ENCODE data around the gene RETREG3. TPM values are rescaled to one million over a fixed set of nuclear protein-coding genes. Genes with fewer than 3 reads are reported as not detected.

The RETREG3 gene
- total RNA-seq, 1 experiment from 2014 or later, result 59.0 TPM

- intact Hi-C loops (cut with micrococcal nuclease; ENCODE audit: unreplicated experiment), result loop anchor here (2.0 kb wide), 1 partner anchor 29 kb away; no protein-coding TSS in a partner anchor
- Mint-ChIP-seq H3K4me3 (ENCODE audit: unreplicated experiment) (peak overlapping the region; percentile 90), H3K27me3 (ENCODE audit: insufficient read depth, unreplicated experiment) (no peaks in the 10 kb centered on the region), H3K4me1 (ENCODE audit: low read depth, unreplicated experiment) (peaks cover 13% of the 10 kb centered on the region), H3K27ac (ENCODE audit: unreplicated experiment) (no peak overlapping the region), H3K9me3 (ENCODE audit: unreplicated experiment) (no peaks in the 10 kb centered on the region), H3K36me3 (ENCODE audit: insufficient read depth, unreplicated experiment) (peaks cover 18% of the 10 kb centered on the region)
- Histone ChIP-seq H3K27me3 (replicated peaks; ENCODE audit: control insufficient read depth, insufficient read depth, low read length) (no peaks in the 10 kb centered on the region), H3K4me3 (ENCODE audit: low read depth, low read length) (peak overlapping the region; percentile 70), H3K36me3 (ENCODE audit: control insufficient read depth, insufficient read depth, low read length) (no peaks in the 10 kb centered on the region), H3K9me3 (no peaks in the 10 kb centered on the region), H3K4me1 (peaks cover 6% of the 10 kb centered on the region; the same call in 1 of the 2 replicates)
- POLR2A ChIA-PET, result interaction anchor here (0.6 to 3.2 kb wide), 3 partner anchors 30 to 136 kb away, joined by 3 to 26 read pairs (median 6); partner anchors contain the start of genes EZH1 and PSMC3IP
- no peak for TF ChIP-seq CTCF (IDR thresholded peaks at IDR 0.05; ENCODE audit: insufficient read depth in 1 of 2, low read depth in 1 of 2, low read length in 1 of 2, severe bottlenecking in 1 of 2, unreplicated experiment in 1 of 2)
- no peak for DNase-seq
- CTCF ChIA-PET, result interaction anchor here (2.3 to 3.3 kb wide), 3 partner anchors 11 to 72 kb away, joined by 27 to 37 read pairs (median 29); partner anchors contain the start of gene PSMC3IP
- no TSS peak for BruUV-seq (replicated peaks)
These were observed 1.4 kb downstream of the RETREG3 start for GRCh38 chr17:42607769-42608168.

- Mint-ChIP-seq H3K27ac (ENCODE audit: unreplicated experiment) (no peak overlapping the region), H3K4me3 (ENCODE audit: unreplicated experiment) (no peak overlapping the region), H3K9me3 (ENCODE audit: unreplicated experiment) (no peaks in the 10 kb centered on the region), H3K36me3 (ENCODE audit: insufficient read depth, unreplicated experiment) (peaks cover 9% of the 10 kb centered on the region), H3K27me3 (ENCODE audit: insufficient read depth, unreplicated experiment) (no peaks in the 10 kb centered on the region), H3K4me1 (ENCODE audit: low read depth, unreplicated experiment) (peaks cover 13% of the 10 kb centered on the region)
- no peak for TF ChIP-seq CTCF (IDR thresholded peaks at IDR 0.05; ENCODE audit: insufficient read depth in 1 of 2, low read depth in 1 of 2, low read length in 1 of 2, severe bottlenecking in 1 of 2, unreplicated experiment in 1 of 2)
- H3K27me3 ChIP-seq (replicated peaks; ENCODE audit: control insufficient read depth, insufficient read depth, low read length), result no peaks in the 10 kb centered on the region
- no peaks in the 10 kb centered on the region for H3K9me3 ChIP-seq
- intact Hi-C loops (cut with micrococcal nuclease; ENCODE audit: unreplicated experiment), result no loop called here
- ChIA-PET POLR2A (no interaction called here), CTCF (no interaction called here)
- no peak overlapping the region for H3K4me3 ChIP-seq (ENCODE audit: low read depth, low read length)
- no peaks in the 10 kb centered on the region for H3K36me3 ChIP-seq (ENCODE audit: control insufficient read depth, insufficient read depth, low read length)
- no peak for DNase-seq
- no peaks in the 10 kb centered on the region for H3K4me1 ChIP-seq
- no TSS peak for BruUV-seq (replicated peaks)
These were observed 5.9 kb downstream of the RETREG3 start for GRCh38 chr17:42603318-42603717.

- intact Hi-C loops (cut with micrococcal nuclease; ENCODE audit: unreplicated experiment), result no loop called here
- Mint-ChIP-seq H3K27me3 (ENCODE audit: insufficient read depth, unreplicated experiment) (no peaks in the 10 kb centered on the region), H3K4me1 (ENCODE audit: low read depth, unreplicated experiment) (no peaks in the 10 kb centered on the region), H3K4me3 (ENCODE audit: unreplicated experiment) (no peak overlapping the region), H3K9me3 (ENCODE audit: unreplicated experiment) (no peaks in the 10 kb centered on the region), H3K27ac (ENCODE audit: unreplicated experiment) (no peak overlapping the region), H3K36me3 (ENCODE audit: insufficient read depth, unreplicated experiment) (peaks cover 29% of the 10 kb centered on the region)
- BruUV-seq (replicated peaks), result no TSS peak
- Histone ChIP-seq H3K9me3 (no peaks in the 10 kb centered on the region), H3K27me3 (replicated peaks; ENCODE audit: control insufficient read depth, insufficient read depth, low read length) (no peaks in the 10 kb centered on the region), H3K4me3 (ENCODE audit: low read depth, low read length) (no peak overlapping the region), H3K4me1 (no peaks in the 10 kb centered on the region), H3K36me3 (ENCODE audit: control insufficient read depth, insufficient read depth, low read length) (no peaks in the 10 kb centered on the region)
- no peak for DNase-seq
- ChIA-PET POLR2A (no interaction called here), CTCF (interaction anchor here (0.7 kb wide), 1 partner anchor 445 kb away, joined by 3 read pairs; no protein-coding TSS in a partner anchor)
- TF ChIP-seq CTCF (IDR thresholded peaks at IDR 0.05; ENCODE audit: insufficient read depth in 1 of 2, low read depth in 1 of 2, low read length in 1 of 2, severe bottlenecking in 1 of 2, unreplicated experiment in 1 of 2), result no peak
These were observed 10.3 kb downstream of the RETREG3 start for GRCh38 chr17:42598905-42599304.

Measured in Caco-2 (cell line).